GM18867 (cell line): ENCODE results near the gene EMC10.

Experiments used
- ATAC-seq: cut with Tn5 transposase; IDR thresholded peaks from one replicate; pipeline ENCODE4 v1.9.1; 2021; ENCODE audit warnings: mild to moderate bottlenecking, moderate library complexity; ENCODE audit not compliant: unreplicated experiment

The EMC10 gene

DNA sequence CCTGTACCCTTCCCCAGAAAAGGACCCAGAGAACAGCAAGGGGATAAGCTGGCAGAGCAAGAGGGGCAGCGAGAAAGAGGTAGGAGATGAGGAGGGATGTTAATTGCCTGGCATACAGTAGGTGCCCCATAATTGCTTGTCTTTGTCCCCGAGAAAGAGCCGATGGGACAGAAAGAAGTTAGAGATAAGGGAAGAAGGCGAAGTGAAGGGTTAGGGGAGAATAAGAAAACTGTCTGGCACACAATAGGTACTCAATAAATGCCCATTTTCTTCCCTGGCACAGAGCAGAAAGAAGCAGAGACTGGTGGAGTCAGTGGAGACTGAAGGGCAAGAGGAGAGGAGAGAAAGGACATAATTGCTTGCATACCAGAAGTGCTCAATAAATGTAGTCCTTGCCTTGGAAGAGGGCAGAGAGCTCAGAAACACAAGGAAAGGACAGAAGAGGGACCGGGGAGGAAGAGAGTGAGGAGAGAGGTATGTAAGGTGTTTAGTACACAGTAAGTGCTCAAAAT is 18.8 kb downstream of the EMC10 start:
- ATAC-seq, result no peak

DNA sequence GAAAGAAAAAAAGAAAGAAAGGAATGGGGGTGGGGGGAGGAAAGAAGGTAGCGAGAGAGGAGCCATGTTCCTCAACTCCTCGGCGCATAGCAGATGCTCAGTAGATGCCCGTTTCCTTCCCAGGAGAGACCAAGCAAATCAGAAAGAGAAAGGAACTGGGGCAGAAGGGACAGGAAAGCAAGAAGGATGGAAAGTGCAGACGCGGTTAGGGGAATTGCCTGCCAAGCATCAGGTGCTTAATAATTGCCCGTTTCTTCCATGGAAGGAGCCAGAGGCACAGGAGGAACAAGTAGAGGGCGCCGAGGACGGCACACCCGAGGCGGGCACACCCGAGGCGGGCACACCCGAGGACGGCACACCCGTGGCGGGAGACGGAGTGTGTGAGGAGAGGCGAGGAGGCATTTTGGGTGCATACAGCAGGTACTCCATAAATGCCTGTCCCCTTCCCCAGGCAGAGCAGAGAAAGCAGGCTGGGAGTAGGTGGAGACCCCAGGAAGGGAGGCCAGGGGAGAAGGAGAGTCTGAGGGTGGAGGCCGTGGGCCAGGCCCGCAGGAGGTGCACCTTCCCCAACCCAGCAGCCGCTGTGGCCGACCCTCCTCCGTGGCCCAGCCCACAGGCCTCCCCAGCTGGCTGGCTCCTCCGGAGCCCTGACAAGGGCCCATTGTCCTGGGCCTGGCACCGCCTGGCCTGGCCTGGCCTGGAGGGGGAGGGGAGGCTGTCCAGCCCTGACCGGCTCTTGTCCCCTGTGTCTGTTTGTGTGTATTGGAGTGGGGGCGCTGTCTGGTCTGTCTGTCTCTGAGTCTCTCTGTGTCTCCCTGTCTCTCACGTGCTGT is 20.1 kb downstream of the EMC10 start:
- no peak for ATAC-seq

DNA sequence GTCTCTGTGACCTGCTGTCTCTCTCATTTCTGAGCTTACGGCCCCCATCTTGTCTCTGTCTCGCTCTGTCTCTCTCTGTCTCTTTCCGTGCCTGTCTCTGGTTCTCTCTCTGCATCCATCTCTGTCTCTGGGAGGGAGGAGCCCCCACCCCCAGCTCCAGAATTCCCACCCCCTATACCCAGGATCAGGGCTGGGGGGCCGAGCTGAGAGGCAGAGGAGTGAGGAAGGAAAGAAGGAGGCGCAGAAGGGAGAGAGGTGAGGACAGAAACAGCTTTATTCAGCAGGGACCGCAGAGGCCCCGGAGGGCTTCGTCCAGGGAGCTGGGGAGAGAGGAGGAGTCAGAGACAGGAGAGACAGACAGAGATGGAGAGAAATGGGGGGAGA is 20.7 kb downstream of the EMC10 start:
- no peak for ATAC-seq

DNA sequence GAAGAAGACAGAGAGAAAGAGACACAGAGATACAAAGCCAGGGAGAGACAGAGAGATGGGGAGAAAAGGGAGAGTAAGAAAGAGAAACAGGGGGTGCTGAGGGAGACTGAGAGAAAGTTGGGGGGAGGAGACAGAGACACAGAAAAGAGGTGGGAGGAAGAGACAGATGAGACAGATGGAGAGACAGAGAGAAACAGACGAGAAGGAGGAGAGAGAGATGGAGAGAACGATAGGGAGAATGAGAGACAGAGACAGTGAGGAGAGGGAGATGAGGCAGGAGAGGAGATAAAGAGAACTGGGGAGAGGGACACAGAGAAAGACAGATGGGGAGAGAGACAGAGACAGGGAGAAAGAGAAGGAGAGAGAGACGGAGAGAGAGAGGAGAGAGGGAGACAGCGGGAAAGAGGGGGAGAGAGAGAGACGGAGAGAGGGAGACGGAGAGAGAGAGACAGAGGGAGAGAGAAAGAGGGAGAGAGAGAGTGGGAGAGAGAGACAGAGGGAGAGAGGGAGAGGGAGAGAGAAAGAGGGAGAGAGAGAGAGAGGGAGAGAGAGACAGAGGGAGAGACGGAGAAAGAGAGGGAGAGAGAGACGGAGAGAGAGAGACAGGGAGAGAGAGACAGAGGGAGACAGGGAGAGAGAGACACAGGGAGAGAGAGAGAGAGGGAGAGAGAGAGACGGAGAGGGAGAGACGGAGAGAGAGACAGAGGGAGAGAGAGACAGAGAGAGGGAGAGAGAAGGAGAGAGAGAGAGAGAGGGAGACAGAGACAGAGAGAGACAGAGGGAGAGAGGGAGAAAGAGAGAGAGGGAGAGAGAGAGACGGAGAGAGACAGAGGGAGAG is 22.1 kb downstream of the EMC10 start:
- no peak for ATAC-seq

DNA sequence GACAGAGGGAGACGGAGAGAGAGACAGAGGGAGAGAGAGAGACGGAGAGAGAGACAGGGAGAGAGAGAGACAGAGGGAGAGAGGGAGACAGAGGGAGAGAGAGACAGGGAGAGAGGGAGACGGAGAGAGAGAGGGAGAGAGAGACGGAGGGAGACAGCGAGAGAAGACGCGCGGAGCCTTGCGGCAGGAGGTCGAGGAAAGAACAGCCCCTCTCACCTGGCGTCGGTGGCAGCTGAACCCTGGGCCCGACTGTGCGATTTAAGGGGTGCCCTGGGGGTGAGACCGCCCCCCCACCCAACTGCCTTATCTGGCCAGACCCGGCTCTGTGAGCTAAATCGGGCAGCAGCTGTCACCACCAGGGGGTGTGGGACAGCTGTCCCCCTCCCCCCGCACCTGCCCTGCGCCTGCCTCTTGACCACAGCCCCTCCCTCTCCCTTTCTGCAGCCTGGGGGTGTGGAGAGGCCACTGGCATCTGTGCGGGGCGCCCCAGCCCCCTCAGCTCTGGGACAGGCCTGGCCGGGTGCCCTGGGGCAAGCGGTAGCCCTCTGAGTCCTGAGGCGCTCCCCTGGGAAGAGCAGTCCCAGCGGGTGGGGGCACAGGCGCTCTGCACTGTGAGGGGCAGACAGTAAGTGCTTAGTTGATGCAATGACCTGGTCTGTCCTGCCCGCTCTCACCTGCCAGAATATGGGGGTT is 23.9 kb downstream of the EMC10 start:
- ATAC-seq, result no peak

DNA sequence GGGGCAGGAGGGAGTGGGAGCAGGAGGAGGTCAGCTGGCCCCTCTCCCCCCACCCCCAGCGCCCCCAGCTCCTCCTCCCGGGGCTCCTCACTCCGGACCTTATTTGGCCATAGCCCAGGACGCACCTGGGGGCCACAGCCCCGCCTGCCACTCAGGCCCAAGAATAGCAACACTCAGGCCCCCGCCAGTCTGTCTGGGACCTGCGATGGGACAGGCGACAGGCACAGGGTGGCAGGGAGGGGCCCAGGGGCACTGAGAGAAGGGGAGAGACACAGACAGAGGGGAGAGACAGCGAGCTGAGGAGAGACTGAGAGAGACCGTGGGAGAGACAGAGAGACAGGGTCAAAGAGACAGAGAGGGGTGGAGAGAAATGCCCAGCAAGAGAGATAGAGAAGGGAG is 24.4 kb downstream of the EMC10 start:
- ATAC-seq, result no peak

DNA sequence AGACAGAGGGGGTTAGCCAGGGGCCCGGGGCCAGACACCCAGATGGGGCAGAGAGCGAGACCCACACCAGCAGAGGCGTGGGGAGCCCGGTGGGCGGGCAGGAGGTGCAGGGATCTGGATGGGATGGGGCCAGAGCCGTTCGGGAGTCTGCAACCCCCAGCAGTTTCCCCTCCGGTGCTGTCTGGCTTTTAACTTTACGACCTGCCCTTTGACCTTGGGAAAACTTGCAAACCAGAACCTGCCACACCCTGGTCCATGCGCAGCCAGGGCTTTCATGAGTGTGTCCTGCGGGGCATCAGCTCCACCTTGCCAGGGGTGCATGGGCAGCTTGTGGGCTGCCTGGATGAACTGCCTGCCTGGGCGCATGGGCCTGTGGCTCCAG is 24.9 kb downstream of the EMC10 start:
- no peak for ATAC-seq

DNA sequence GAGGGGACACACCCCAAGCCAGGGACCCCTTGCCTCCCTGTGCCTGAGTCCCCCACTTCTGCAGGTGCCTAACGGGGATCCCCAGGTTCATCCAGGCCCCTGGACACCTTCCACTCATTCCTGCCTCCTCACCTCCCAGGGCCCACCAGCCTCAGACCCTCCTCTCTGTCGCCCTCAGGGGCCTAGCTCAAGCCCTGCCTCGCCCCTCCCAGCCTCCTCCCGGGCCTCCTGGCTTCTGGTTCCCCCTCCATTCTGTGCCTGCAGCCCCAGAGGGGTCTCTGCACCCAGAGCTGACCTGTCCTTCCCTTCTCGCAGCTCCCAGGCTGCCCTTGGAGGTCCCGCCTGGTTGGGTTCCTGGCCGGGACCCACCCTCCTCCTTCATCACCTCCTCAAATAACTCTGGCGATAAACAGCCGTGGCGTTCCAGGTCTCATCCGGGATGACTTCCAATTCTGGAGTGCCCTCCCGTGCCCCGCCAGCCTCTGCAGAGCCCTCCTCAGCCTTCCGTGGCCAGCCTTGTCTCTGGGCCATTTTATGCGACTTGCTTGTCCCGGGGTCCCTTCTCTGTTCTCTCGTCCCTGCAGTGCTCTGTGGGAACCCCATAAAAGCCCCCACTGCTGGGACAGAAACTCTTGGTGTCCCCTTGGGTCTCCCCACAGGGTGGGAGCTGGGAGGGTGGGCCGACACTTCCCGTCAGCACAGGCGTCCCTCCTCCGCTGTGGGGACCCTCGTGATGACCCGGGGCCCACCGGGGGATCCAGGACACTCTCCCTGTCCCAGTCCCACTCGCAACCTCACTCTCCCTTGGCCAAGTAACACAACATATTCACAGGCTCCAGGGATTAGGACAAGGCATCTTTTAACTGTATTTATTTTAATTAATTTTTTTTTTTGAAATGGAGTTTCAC is 25.5 kb downstream of the EMC10 start:
- no peak for ATAC-seq

DNA sequence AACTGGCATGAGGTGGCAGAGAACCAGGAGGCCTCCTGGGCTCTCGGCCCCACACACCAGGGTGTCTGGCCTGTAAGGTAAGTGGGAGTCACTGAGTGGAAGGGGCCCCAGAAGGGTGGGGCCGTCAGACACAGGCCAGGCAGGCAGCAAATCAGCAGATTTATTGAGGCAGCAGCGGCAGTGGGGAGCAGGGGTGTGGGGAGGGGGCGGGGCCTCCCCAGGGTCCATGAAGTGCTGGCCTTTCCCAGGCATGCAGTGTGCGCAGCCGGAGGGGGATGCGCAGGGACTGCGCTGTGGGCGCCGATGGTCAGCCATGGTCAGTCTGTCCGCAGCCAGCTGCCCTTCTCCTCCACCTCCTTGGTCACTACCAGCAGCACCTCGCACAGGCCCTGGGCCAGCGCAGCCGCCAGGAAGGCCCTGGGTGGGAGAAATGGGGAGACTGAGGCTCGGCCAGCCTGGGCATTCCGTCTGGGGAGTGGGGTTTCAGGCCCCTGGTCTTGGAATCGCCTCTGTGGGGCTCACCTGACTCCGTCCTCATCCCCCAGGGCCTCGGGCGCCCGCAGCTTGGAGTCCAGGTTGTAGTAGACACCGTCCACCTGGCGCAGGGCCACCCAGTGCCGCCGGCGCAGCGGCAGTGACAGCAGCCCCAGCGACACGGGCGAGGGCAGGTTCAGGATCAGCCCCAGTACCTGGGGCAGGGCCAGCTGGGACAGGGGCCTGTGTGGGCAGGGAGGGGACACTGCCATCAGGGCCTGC is 29.7 kb downstream of the EMC10 start:
- ATAC-seq, result no peak

DNA sequence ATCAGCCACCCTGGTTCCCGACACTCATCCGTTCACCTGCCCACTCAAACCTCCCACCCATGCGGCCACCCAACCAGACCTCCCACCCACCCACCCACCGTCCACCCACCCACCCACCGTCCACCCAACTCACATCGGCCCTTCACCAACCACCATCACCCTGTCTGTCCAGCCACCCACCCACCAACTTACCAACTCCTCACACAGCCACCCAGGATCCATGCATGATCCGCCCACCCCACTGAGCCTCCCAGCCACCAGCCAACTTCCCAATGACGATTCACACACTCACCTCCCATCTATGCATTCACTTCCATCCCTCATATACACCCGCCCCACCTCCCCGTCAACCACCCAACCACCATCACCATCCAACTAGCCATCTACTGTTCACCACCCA is 30.4 kb downstream of the EMC10 start:
- ATAC-seq, result no peak

DNA sequence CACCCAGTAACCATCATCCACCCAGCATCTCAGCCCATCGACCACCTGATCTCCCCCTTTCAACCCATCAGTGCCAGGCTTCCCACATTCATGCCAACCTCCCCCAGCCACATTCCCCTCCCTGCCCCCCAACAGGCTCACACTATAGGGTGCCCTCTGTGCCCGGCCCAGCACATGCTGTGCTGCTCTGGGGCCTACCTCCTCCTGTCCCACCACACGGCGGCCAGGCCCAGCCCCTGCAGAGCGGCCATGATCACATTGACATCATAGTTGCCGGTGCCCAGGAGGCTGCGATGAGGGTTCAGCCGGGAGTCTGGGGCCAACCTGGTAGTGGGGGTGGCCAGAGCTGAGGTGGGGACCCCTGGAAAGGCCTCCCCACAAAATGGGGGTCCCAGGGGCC is 31.1 kb downstream of the EMC10 start:
- no peak for ATAC-seq

DNA sequence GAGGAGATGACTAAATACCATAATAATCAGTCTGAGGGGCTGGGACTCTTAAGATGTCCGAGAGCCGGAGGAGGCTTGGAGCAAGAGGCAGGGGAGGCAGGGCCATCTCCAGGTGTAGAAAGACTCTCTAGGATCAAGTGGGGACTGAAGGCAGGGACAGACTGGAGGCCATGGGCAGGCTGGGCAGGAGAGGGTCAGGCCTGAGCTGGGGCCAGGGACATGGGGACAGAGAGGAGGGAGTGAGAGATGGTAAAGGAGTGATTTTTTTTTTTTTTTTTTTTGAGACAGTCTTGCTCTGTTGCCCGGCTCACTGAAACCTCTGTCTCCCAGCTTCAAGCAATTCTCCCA is 32.5 kb downstream of the EMC10 start:
- no peak for ATAC-seq

DNA sequence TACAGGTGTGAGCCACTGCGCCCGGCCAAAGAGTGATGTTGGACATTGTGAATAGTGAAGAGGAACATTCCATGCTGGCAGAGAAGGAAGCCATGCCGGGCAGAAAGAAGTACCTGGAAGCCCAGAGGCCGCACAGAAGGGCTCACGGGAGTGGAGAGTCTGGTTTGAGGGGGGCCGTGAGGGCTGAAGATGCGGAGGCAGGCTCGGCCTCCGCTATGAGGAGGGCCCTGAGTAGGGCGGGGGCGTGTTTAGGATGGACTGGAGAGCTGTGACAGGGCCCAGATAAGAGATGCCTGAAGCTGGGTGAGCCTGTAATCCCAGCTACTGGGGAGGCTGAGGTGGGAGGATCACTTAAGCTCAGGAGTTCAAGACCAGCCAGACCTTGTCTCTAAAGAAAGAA is 33.1 kb downstream of the EMC10 start:
- ATAC-seq, result no peak

DNA sequence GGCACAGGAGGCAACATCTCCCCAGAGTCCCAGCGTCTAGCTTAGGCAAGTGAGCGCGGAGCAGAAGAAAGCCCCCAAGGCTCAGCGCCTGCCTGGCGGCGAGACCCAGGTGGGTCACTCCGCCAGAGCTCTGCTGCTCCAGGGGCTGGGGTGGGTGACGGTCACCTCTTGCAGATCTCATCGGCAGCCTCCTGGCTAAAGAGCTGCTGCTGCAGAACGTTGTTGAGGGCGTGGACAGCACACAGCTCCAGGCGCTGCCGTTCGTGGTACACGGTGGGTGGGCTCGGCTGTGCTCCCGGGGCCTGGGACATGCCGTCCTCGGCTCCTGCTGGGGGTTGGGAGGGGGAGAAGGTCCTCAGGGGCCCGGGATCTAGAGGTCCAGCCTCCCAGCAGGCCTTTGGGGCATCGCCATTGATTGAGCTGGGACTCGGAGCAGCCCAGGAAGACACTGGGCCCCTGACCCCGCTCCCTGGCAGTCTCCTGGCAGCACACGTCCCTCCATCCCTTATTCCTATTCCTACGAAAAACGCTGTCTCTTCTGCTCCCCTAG is 33.9 kb downstream of the EMC10 start:
- no peak for ATAC-seq

DNA sequence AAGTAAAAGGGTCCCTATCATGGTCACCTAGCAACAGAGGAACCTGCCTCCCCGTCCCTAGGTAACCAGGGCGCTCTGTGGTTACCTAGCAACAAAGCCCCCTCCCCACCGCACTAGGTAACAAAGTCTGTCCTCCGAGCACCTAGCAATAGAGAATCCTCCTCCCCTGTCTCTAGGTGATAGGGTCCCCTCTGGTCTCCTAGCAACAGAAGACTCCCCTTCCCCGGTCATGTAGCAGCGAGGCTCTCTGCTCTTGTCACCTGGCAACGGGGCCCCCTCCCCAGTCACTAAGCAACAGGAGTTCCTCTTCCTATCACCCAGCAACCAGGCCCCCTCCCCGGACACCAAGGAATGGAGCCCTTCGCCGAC is 34.4 kb downstream of the EMC10 start:
- no peak for ATAC-seq

DNA sequence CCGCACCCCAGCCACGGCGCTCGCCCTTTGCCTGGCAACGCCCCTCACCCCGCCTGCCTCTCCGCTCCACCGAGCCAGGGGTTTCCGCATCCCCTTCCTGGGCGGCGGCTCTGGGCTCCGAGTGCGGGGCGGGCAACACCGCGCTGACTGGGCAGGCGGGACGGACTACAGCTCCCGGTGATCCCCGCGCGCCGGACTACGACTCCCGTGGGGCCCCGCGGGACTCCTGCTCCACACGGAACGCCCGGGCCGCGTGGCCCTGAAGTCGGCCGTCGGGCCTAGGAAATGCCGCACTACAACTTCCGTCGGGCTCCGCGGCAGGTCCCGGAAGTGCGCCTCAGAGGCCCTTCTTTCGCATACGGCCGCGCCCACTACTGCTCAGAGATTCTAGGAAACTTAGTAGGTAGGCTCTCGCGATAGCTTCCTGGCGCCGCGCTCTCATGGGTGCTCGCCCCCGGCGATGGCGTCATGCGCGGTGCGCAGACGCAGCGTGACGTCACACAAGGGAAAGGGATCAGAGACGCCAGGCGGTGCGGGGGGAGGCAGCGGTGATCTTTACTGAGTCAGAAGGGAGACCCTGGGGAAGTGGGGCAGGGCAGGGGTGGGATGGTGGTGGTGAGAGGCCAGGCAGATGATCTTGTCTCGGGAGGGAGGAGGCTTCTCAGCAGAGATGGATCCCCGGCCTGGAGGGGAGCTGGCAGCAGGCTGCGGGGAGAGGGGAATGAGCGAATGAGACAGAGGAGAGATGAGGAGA is 34.9 kb downstream of the EMC10 start, which contains the start of gene JOSD2:
TSS of gene JOSD2 (minus strand) at position 123 of the 754 bp plus-strand sequence. CDS start 760 bp downstream, outside the sequence.
- peak; percentile 83 for ATAC-seq

DNA sequence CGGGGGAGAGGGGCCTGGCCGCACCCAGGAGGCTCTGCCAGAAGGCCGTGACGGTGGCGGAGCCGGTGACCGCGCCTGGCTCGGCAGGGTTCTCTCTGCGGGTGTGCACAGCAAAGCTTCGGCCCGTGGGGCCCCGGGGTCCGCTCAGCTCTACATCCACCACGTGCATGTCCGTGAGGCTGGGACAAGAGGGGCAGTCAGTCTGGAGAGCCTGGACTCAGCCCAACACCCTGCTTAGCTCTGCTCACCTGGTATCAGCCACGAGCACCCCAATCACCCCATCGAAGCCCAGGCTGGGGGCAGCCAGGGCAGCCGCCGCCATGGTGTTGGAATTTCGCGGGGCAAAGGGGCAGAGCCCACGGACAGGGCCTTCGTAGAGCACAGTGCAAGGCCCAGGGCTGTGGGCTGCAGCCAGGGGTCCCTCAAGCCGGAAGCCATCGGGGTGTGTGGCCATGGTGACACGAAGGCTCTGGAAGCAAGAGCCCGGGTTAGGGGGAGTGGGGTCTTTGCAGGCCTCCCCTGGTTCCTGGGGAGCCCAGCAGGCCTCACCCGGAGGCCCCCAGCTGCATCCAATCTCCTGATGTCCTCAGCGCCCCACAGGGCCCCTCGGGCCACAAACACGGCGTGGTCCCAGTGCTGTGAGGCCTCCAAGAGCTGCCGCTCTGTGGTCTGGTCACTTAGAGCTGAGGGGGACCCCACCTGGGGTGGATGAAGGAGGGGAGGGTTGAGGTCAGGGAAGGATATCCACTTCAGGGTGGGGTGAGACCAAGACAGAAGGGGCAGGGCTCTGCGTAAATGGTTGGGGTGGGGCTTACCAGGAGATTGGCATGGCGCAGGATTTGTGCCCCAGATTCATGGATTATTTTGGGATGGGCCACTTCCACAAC is 36.0 kb downstream of the EMC10 start:
- no peak for ATAC-seq
